Kidney capillary endothelial cell (primary cell): ENCODE measurements around the gene ASTN2.

Experiments used
- DNase-seq: peaks from one replicate; pipeline ENCODE4 v3.0.0-alpha.2; 2018; ENCODE audit warnings: low spot score

The ASTN2 gene

GRCh38 chr9:117104716-117105495, 310.0 kb downstream of the ASTN2 start:
- no peak for DNase-seq

DNA sequence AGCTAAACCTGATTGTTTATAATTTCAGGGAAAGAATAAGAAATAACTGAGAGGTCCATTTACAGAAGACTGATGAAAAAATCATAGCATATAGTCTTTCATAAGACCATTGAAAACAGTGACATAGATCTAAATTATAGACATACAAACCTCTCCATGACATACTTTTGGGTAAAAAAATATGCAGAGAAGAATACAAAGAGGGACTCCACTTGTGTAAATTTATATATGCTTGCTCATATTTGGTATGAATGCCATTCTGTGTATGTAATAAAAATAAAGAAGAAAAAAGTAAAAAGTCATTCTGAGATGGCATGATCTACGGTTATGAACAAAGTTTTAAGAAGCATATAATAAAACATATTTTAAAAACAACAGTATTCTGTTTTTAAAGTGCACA, 310.7 kb downstream of the ASTN2 start:
- DNase-seq = no peak

- no peak for DNase-seq
Measured at GRCh38 chr9:117103438-117104110, 311.3 kb downstream of the ASTN2 start.

GRCh38 chr9:117101008-117101407, 313.8 kb downstream of the ASTN2 start:
- DNase-seq = no peak

DNA sequence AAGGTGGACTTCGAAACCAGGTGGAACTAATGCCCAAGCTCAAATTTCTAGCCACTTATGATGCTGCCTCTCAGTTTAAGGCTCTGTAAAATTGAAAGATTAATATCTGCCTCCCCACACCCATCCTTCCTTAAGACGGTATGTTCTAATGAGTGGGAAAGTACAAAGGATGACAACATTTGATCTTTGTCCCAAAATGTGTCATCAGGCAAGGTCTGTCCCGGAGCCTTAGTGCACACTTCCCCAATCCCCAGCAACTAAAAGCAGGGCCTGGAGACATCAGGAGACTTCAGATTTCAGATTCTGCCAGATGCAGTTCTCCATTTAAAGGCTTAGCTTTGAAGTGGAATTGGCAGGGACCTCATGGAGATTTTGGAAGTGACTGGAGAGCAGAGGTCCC, 316.5 kb downstream of the ASTN2 start:
- no peak for DNase-seq

- DNase-seq = no peak
Measured at GRCh38 chr9:117097761-117098160, 317.1 kb downstream of the ASTN2 start.

DNA sequence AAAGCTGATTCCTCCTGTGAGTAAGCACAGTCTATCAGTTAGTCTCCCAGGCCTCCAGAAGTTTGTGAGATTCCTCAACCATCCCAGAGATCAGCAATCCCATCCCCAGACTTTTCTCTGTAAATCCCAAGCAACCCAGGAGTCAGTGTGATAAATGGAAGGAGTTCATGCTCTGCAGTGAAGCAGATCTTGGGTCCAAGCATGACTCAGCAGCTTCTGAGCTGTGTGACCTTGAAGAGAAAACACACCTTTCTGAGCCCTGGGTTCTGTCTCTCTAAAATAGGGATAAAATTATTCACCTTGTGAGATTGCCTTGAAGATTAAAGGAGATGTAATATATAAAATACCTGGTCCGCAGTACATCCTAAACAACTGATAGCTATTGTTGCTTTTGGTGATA, 318.7 kb downstream of the ASTN2 start:
- no peak for DNase-seq

GRCh38 chr9:117095081-117095480, 319.8 kb downstream of the ASTN2 start:
- DNase-seq = no peak

GRCh38 chr9:117093891-117094844, 320.7 kb downstream of the ASTN2 start:
- no peak for DNase-seq

GRCh38 chr9:117092582-117092981, 322.3 kb downstream of the ASTN2 start:
- no peak for DNase-seq

- DNase-seq = no peak
Measured at GRCh38 chr9:117091529-117091928, 323.3 kb downstream of the ASTN2 start.

DNA sequence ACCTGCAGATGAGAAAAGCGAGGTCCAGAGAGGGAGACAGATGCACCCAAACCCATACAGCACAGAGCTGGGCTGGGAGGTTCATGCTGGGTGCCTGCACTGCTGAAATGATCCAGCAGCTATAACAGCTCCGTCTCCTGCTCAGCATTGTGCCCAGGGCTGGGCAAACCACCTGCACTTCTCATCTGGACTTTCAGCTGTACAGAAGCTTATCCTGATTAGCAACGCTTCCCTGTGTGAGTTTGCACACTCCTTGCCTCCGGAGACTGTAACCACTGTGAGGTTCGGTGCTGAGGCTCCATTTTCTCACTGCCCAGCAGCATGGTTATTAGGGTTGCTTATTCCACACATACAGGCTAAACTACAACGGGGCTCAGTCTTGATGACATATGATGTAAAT, 326.1 kb downstream of the ASTN2 start:
- no peak for DNase-seq

- DNase-seq = no peak
Measured at GRCh38 chr9:117088140-117088539, 326.7 kb downstream of the ASTN2 start.

- no peak for DNase-seq
Measured at GRCh38 chr9:117084221-117084620, 330.6 kb downstream of the ASTN2 start.

DNA sequence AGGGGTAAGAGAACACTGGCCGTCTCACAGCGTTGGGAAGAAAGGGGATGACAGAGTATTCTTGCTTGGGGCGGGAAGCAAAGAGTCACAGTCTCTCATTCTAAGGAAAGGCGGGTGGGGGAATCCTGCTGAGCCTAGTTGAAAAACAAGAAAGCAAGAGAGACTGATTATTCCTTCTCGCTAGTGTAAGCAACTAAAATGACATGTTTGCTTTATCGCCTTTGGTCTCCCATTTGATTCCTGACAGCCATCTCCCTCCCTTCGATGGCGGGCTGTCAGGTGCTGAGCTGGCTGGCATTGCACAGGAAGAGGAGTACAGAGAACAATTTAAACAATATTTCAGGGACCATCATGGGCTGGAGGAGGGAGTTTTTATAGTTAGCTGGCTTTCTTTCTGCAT, 331.3 kb downstream of the ASTN2 start:
- no peak for DNase-seq

- no peak for DNase-seq
Measured at GRCh38 chr9:117081641-117082317, 333.1 kb downstream of the ASTN2 start.

DNA sequence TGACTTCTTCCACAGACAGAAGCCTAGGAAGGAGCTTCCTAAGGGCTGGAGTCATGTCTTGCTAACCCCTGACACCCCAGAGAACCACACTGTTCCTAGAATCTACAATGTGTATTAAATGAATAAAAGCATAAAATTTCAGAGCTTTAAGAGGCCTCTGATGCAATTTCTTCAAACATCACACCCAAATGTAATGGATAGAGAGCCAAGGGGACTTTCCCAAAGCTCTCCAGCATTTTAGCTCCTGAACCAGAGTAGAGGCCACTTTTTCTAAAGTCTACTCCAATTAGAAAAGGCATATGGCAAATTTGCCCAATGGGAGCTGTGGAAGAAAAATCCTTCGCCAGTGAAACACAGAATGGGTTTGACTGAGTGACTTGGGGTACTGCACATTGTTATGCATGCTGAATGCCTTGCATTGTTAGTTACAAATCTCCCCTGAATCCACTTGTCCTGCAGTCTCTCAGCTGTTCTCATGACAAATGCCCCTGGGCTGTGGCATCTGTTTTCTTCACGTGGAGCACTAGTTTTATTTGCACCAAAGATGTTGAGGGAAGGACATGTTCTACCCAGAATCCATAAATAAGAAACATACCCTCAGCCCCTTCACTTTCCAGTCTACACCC, 334.0 kb downstream of the ASTN2 start:
- no peak for DNase-seq

GRCh38 chr9:117076571-117077290, 338.1 kb downstream of the ASTN2 start:
- DNase-seq = no peak

GRCh38 chr9:117075636-117076035, 339.2 kb downstream of the ASTN2 start:
- DNase-seq = no peak

- no peak for DNase-seq
Measured at GRCh38 chr9:117074784-117075520, 339.9 kb downstream of the ASTN2 start.
